ENCODE measurements around the gene IBSP.

Gene IBSP

GRCh38 chr4:87849612-87850011 lies 50.3 kb downstream of the IBSP start:
- no peaks in the 10 kb centered on the region for H3K79me2 ChIP-seq (ENCODE audit: insufficient read depth, low read length)

GRCh38 chr4:87851332-87851731 lies 52.0 kb downstream of the IBSP start:
- no peaks in the 10 kb centered on the region for H3K9me3 ChIP-seq (ENCODE audit: insufficient read depth, low read depth, low read length)
- no peak overlapping the region for H3K4me2 ChIP-seq (ENCODE audit: low read depth, low read length, poor library complexity, severe bottlenecking)
- H2AFZ ChIP-seq (ENCODE audit: low read length) = 0 out of 2 replicates have a peak overlapping the region, but pooled peaks have one; percentile 32
- no peaks in the 10 kb centered on the region for H3K9me2 ChIP-seq (replicated peaks; ENCODE audit: low read depth, low read length)
- no peaks in the 10 kb centered on the region for H4K20me1 ChIP-seq (ENCODE audit: insufficient read depth, low read length, poor library complexity, severe bottlenecking)
- H3K27me3 ChIP-seq (ENCODE audit: insufficient read depth, low read length, poor library complexity, severe bottlenecking) = no peaks in the 10 kb centered on the region
- no peaks in the 10 kb centered on the region for H3K79me2 ChIP-seq (ENCODE audit: insufficient read depth, low read length)
- no peaks in the 10 kb centered on the region; the same call in 1 of the 2 replicates for H3F3A ChIP-seq (ENCODE audit: low read depth)
- no peak overlapping the region for H3K4me3 ChIP-seq (ENCODE audit: low read length, poor library complexity, severe bottlenecking)
- H3K4me1 ChIP-seq (ENCODE audit: insufficient read depth, low read length, poor library complexity, severe bottlenecking) = peaks cover 14% of the 10 kb centered on the region
- TF ChIP-seq EZH2phosphoT487 (IDR thresholded peaks at IDR 0.05; ENCODE audit: borderline replicate concordance) (no peak), CTCF (conservative IDR thresholded peaks at IDR 0.05; ENCODE audit: low read length) (no peak)
- H3K36me3 ChIP-seq (ENCODE audit: insufficient read depth, low read length) = no peaks in the 10 kb centered on the region
- no peak overlapping the region for H3K9ac ChIP-seq (ENCODE audit: low read depth, low read length, poor library complexity, severe bottlenecking)

More at GRCh38 chr4:87849612-87850011, 50.3 kb downstream of the IBSP start:
- no peaks in the 10 kb centered on the region for H3K36me3 ChIP-seq (ENCODE audit: insufficient read depth, low read length)
- peaks cover 14% of the 10 kb centered on the region for H3K4me1 ChIP-seq (ENCODE audit: insufficient read depth, low read length, poor library complexity, severe bottlenecking)
- H3K4me2 ChIP-seq (ENCODE audit: low read depth, low read length, poor library complexity, severe bottlenecking) = peak overlapping the region; percentile 84
- H3K27me3 ChIP-seq (ENCODE audit: insufficient read depth, low read length, poor library complexity, severe bottlenecking) = no peaks in the 10 kb centered on the region
- no peak overlapping the region for H3K9ac ChIP-seq (ENCODE audit: low read depth, low read length, poor library complexity, severe bottlenecking)
- H3K9me2 ChIP-seq (replicated peaks; ENCODE audit: low read depth, low read length) = no peaks in the 10 kb centered on the region
- TF ChIP-seq EZH2phosphoT487 (IDR thresholded peaks at IDR 0.05; ENCODE audit: borderline replicate concordance) = no peak
- no peak for TF ChIP-seq CTCF (conservative IDR thresholded peaks at IDR 0.05; ENCODE audit: low read length)
- H3F3A ChIP-seq (ENCODE audit: low read depth) = no peaks in the 10 kb centered on the region; the same call in 1 of the 2 replicates
- no peaks in the 10 kb centered on the region for H3K9me3 ChIP-seq (ENCODE audit: insufficient read depth, low read depth, low read length)
- no peaks in the 10 kb centered on the region for H4K20me1 ChIP-seq (ENCODE audit: insufficient read depth, low read length, poor library complexity, severe bottlenecking)
- peak overlapping the region; percentile 85 for H2AFZ ChIP-seq (ENCODE audit: low read length)
- H3K4me3 ChIP-seq (ENCODE audit: low read length, poor library complexity, severe bottlenecking) = peak overlapping the region; percentile 71

- Histone ChIP-seq H4K20me1 (ENCODE audit: insufficient read depth, low read length, poor library complexity, severe bottlenecking) (no peaks in the 10 kb centered on the region), H3K27me3 (ENCODE audit: insufficient read depth, low read length, poor library complexity, severe bottlenecking) (no peaks in the 10 kb centered on the region), H3K4me1 (ENCODE audit: insufficient read depth, low read length, poor library complexity, severe bottlenecking) (peaks cover 14% of the 10 kb centered on the region), H3K4me2 (ENCODE audit: low read depth, low read length, poor library complexity, severe bottlenecking) (no peak overlapping the region), H3F3A (ENCODE audit: low read depth) (no peaks in the 10 kb centered on the region; the same call in 1 of the 2 replicates), H3K9ac (ENCODE audit: low read depth, low read length, poor library complexity, severe bottlenecking) (no peak overlapping the region), H3K4me3 (ENCODE audit: low read length, poor library complexity, severe bottlenecking) (no peak overlapping the region), H3K9me2 (replicated peaks; ENCODE audit: low read depth, low read length) (no peaks in the 10 kb centered on the region), H2AFZ (ENCODE audit: low read length) (no peak overlapping the region), H3K36me3 (ENCODE audit: insufficient read depth, low read length) (no peaks in the 10 kb centered on the region), H3K79me2 (ENCODE audit: insufficient read depth, low read length) (no peaks in the 10 kb centered on the region), H3K9me3 (ENCODE audit: insufficient read depth, low read depth, low read length) (no peaks in the 10 kb centered on the region)
- TF ChIP-seq CTCF (conservative IDR thresholded peaks at IDR 0.05; ENCODE audit: low read length) (no peak), EZH2phosphoT487 (IDR thresholded peaks at IDR 0.05; ENCODE audit: borderline replicate concordance) (no peak)
Observed at GRCh38 chr4:87851953-87852352, 52.6 kb downstream of the IBSP start.
